SK-N-SH treated with all-trans-retinoic acid at 6 μM for 48 hours (cell line): ENCODE data around the gene COMMD9.

Experiments
- BACH2 ChIP-seq: fragments of 250-450 bp; sonication (Bioruptor Pico); IDR thresholded peaks from 2 replicates; pipeline ENCODE4 v1.9.0; 2021; ENCODE audit warnings: mild to moderate bottlenecking, borderline replicate concordance
- GLIS3 ChIP-seq: fragments of 250-450 bp; sonication (Bioruptor Pico); IDR thresholded peaks from 2 replicates; pipeline ENCODE4 v1.5.0; 2020; ENCODE audit warnings: mild to moderate bottlenecking, moderate library complexity
- SNAI2 ChIP-seq: fragments of 250-450 bp; sonication (Bioruptor Pico); IDR thresholded peaks from 2 replicates; pipeline ENCODE4 v1.5.0; 2020; ENCODE audit warnings: mild to moderate bottlenecking, moderate library complexity
- TCF4 ChIP-seq: fragments of 250-450 bp; sonication (Bioruptor Pico); IDR thresholded peaks from 2 replicates; pipeline ENCODE4 v1.8.0; 2021; ENCODE audit warnings: mild to moderate bottlenecking, moderate library complexity, borderline replicate concordance
- TOX ChIP-seq: fragments of 250-450 bp; sonication (Bioruptor Pico); IDR thresholded peaks from 2 replicates; pipeline ENCODE4 v1.8.0; 2021; ENCODE audit warnings: mild to moderate bottlenecking, moderate library complexity, borderline replicate concordance
- ZNF70 ChIP-seq: fragments of 450-650 bp; formaldehyde crosslinking; IDR thresholded peaks from 2 replicates; pipeline ENCODE4 v1.5.0; 2020; ENCODE audit warnings: mild to moderate bottlenecking, moderate library complexity
- ZNF8 ChIP-seq: fragments of 450-650 bp; formaldehyde crosslinking; IDR thresholded peaks from 2 replicates; pipeline ENCODE4 v1.5.0; 2020; ENCODE audit warnings: mild to moderate bottlenecking, moderate library complexity
- TF ChIP-seq, protein P1 (sequence below): fragments of 250-450 bp; sonication (Bioruptor Pico); IDR thresholded peaks from 2 replicates; pipeline ENCODE4 v1.8.0; 2020; ENCODE audit warnings: mild to moderate bottlenecking, moderate library complexity, borderline replicate concordance

GRCh38 chr11:36270701-36271100 lies 18.5 kb downstream of the COMMD9 start:
- TF ChIP-seq ZNF70 (CRISPR knock-in tag) (no peak), TCF4 (CRISPR knock-in tag) (no peak), BACH2 (CRISPR knock-in tag) (no peak), TOX (no peak), SNAI2 (CRISPR knock-in tag) (no peak), GLIS3 (CRISPR knock-in tag) (no peak), ZNF8 (CRISPR knock-in tag) (no peak)
- TF ChIP-seq, protein P1, sequence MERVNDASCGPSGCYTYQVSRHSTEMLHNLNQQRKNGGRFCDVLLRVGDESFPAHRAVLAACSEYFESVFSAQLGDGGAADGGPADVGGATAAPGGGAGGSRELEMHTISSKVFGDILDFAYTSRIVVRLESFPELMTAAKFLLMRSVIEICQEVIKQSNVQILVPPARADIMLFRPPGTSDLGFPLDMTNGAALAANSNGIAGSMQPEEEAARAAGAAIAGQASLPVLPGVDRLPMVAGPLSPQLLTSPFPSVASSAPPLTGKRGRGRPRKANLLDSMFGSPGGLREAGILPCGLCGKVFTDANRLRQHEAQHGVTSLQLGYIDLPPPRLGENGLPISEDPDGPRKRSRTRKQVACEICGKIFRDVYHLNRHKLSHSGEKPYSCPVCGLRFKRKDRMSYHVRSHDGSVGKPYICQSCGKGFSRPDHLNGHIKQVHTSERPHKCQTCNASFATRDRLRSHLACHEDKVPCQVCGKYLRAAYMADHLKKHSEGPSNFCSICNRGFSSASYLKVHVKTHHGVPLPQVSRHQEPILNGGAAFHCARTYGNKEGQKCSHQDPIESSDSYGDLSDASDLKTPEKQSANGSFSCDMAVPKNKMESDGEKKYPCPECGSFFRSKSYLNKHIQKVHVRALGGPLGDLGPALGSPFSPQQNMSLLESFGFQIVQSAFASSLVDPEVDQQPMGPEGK (CRISPR knock-in tag), result no peak
